ENCODE results near the gene SATB2. TPM values are rescaled to one million over a fixed set of nuclear protein-coding genes. Genes with fewer than 3 reads are reported as not detected.

SATB2 gene
- total and polyA plus RNA-seq, 2 experiments from 2014 or later: 1.6 to 6.0 TPM

GRCh38 chr2:199466692-199467065, 8.9 kb upstream of the SATB2 start:
- ATAC-seq: no peak

GRCh38 chr2:199465988-199466691, 8.4 kb upstream of the SATB2 start:
- Histone ChIP-seq H3K4me1 (ENCODE audit: insufficient read depth) (peaks cover 63% of the 10 kb centered on the region), H4K20me1 (replicated peaks; ENCODE audit: insufficient read depth) (no peaks in the 10 kb centered on the region; the same call in 1 of the 2 replicates), H3K4me3 (peak overlapping the region; percentile 71; the same call in 1 of the 2 replicates), H3K36me3 (ENCODE audit: insufficient read depth) (no peaks in the 10 kb centered on the region), H3K27me3 (ENCODE audit: insufficient read depth) (peaks cover 100% of the 10 kb centered on the region), H2AFZ (no peak overlapping the region), H3K27ac (ENCODE audit: low read depth) (no peak overlapping the region), H3K9me2 (ENCODE audit: insufficient read depth) (no peaks in the 10 kb centered on the region), H3K79me2 (replicated peaks; ENCODE audit: insufficient read depth) (no peaks in the 10 kb centered on the region), H3F3A (replicated peaks; ENCODE audit: low read depth) (peaks cover 9% of the 10 kb centered on the region), H3K4me2 (peak overlapping the region; percentile 85)
- peak overlapping the region; percentile 79 for H3K4me3 Mint-ChIP-seq
- H3K4me1 Mint-ChIP-seq: peaks cover 55% of the 10 kb centered on the region
- peaks cover 98% of the 10 kb centered on the region for H3K27me3 Mint-ChIP-seq (ENCODE audit: insufficient read depth, low read depth, poor library complexity)
- DNase-seq (ENCODE audit: low spot score) (peak; percentile 69), ATAC-seq (no peak)
- H3K27ac Mint-ChIP-seq: no peak overlapping the region
- H3K9me3 Mint-ChIP-seq: peaks cover 3% of the 10 kb centered on the region; the same call in 1 of the 3 replicates
- no peaks in the 10 kb centered on the region for H3K36me3 Mint-ChIP-seq (ENCODE audit: low read depth)
- TF ChIP-seq ZNF331 (CRISPR knock-in tag; IDR thresholded peaks at IDR 0.05; ENCODE audit: low read depth) (no peak), POLR2AphosphoS5 (IDR thresholded peaks at IDR 0.05; ENCODE audit: low read depth) (no peak), REST (IDR thresholded peaks at IDR 0.05; ENCODE audit: unreplicated experiment) (no peak), ETS1 (IDR thresholded peaks at IDR 0.05) (no peak), ZNF114 (CRISPR knock-in tag; IDR thresholded peaks at IDR 0.05) (no peak), ZNF462 (CRISPR knock-in tag; IDR thresholded peaks at IDR 0.05) (no peak), STAT1 (IDR thresholded peaks at IDR 0.05; ENCODE audit: unreplicated experiment) (no peak), CREB1 (CRISPR knock-in tag; IDR thresholded peaks at IDR 0.05; ENCODE audit: low read depth) (no peak)

More at GRCh38 chr2:199466692-199467065, 8.9 kb upstream of the SATB2 start:
- Histone ChIP-seq H3K79me2 (replicated peaks; ENCODE audit: insufficient read depth) (no peaks in the 10 kb centered on the region), H3K36me3 (ENCODE audit: insufficient read depth) (no peaks in the 10 kb centered on the region), H3K4me1 (ENCODE audit: insufficient read depth) (peaks cover 58% of the 10 kb centered on the region), H3K4me2 (peak overlapping the region; percentile 85), H2AFZ (peak overlapping the region; percentile 86), H4K20me1 (replicated peaks; ENCODE audit: insufficient read depth) (no peaks in the 10 kb centered on the region; the same call in 1 of the 2 replicates), H3K9me2 (ENCODE audit: insufficient read depth) (no peaks in the 10 kb centered on the region), H3F3A (replicated peaks; ENCODE audit: low read depth) (peaks cover 9% of the 10 kb centered on the region), H3K27me3 (ENCODE audit: insufficient read depth) (peaks cover 99% of the 10 kb centered on the region), H3K4me3 (peak overlapping the region; percentile 71), H3K27ac (ENCODE audit: low read depth) (no peak overlapping the region)
- TF ChIP-seq STAT1 (IDR thresholded peaks at IDR 0.05; ENCODE audit: unreplicated experiment) (no peak), ZNF331 (CRISPR knock-in tag; IDR thresholded peaks at IDR 0.05; ENCODE audit: low read depth) (no peak), EZH2phosphoT487 (IDR thresholded peaks at IDR 0.05; ENCODE audit: unreplicated experiment) (no peak), EZH2 (IDR thresholded peaks at IDR 0.05; ENCODE audit: low read depth, unreplicated experiment) (peak; percentile 53)
- Mint-ChIP-seq H3K4me3 (peak overlapping the region; percentile 79), H3K27me3 (ENCODE audit: insufficient read depth, low read depth, poor library complexity) (peaks cover 98% of the 10 kb centered on the region), H3K9me3 (peaks cover under 1% of the 10 kb centered on the region; the same call in 1 of the 3 replicates), H3K4me1 (peaks cover 52% of the 10 kb centered on the region), H3K27ac (no peak overlapping the region), H3K36me3 (ENCODE audit: low read depth) (no peaks in the 10 kb centered on the region)
- no peak for DNase-seq (ENCODE audit: low spot score)
